Spleen (tissue), 7 donors: ENCODE data around the gene CPED1.

ENCODE experiments used
- CTCF ChIP-seq, 11 experiments: fragments of 200-600 bp in 7 of 11; fragments of 450-650 bp in 4 of 11; sonication (generic) in 4 of 11; IDR thresholded peaks in 8 of 11; conservative IDR thresholded peaks in 3 of 11; 1 replicate in 7 of 11; 2 replicates in 4 of 11; pipeline versions ENCODE4 v1.4.0 to v1.8.0; 2016 to 2021; ENCODE audit warnings: antibody characterized with exemption in 11 of 11, inconsistent platforms in 4 of 11, mild to moderate bottlenecking in 1 of 11
- POLR2A ChIP-seq, 3 donors: fragments of 450-650 bp; IDR thresholded peaks; one replicate each; pipeline ENCODE4 v1.5.1; 2017; ENCODE audit warnings: antibody characterized with exemption in 3 of 3, mild to moderate bottlenecking in 1 of 3
- POLR2AphosphoS5 ChIP-seq, 3 donors: sonication (generic); formaldehyde crosslinking; IDR thresholded peaks; one replicate each; pipeline ENCODE4 v1.5.1; 2017; ENCODE audit warnings: antibody characterized with exemption in 3 of 3
- donor health status: DM: no; HTN: no; CAD: no; lungs with moderate emphysema.
- donor health status: DM: no; HTN: no; CAD: no.
- donor health status: DM: no; HTN: no; CAD: no.

- no peak for TF ChIP-seq CTCF (IDR thresholded peaks at IDR 0.05 in 8 of 11, conservative IDR thresholded peaks at IDR 0.05 in 3 of 11)
- TF ChIP-seq POLR2A (IDR thresholded peaks at IDR 0.05), result no peak
- no peak for TF ChIP-seq POLR2AphosphoS5 (IDR thresholded peaks at IDR 0.05)
Observed at GRCh38 chr7:121214657-121215056, 226.1 kb downstream of the CPED1 start.
